HG03469 (cell line): ENCODE data around the gene MAVS.
A peak's percentile ranks its signal among the peaks of the same experiment; 100 is the strongest.

Source experiments
- ATAC-seq: cut with Tn5 transposase; IDR thresholded peaks from one replicate; pipeline ENCODE4 v1.9.1; 2021; ENCODE audit warnings: mild to moderate bottlenecking, moderate library complexity, moderate number of reproducible peaks; ENCODE audit not compliant: unreplicated experiment

The MAVS gene

GRCh38 chr20:3846740-3847428 is at the start of gene MAVS:
TSS of gene MAVS (plus strand) at chr20:3846834. CDS start at chr20:3854625, 7,791 bp downstream.
- ATAC-seq: peak; percentile 75

- ATAC-seq: no peak
Measured at GRCh38 chr20:3797226-3797545, 49.4 kb upstream of the MAVS start.

- no peak for ATAC-seq
Measured at GRCh38 chr20:3797592-3798372, 48.9 kb upstream of the MAVS start.

- ATAC-seq: no peak
Measured at GRCh38 chr20:3798373-3798768, 48.3 kb upstream of the MAVS start.

- no peak for ATAC-seq
Measured at GRCh38 chr20:3798908-3799248, 47.8 kb upstream of the MAVS start.

- no peak for ATAC-seq
Measured at GRCh38 chr20:3800256-3800877, 46.3 kb upstream of the MAVS start.

GRCh38 chr20:3800878-3801260 is 45.8 kb upstream of the MAVS start:
- no peak for ATAC-seq

GRCh38 chr20:3801299-3801698 is 45.3 kb upstream of the MAVS start:
- no peak for ATAC-seq

- ATAC-seq: no peak
Measured at GRCh38 chr20:3801846-3802245, 44.8 kb upstream of the MAVS start.

- no peak for ATAC-seq
Measured at GRCh38 chr20:3802524-3803239, 44.0 kb upstream of the MAVS start.

- ATAC-seq: no peak
Measured at GRCh38 chr20:3803289-3803688, 43.3 kb upstream of the MAVS start.

- ATAC-seq: no peak
Measured at GRCh38 chr20:3803854-3804253, 42.8 kb upstream of the MAVS start.

GRCh38 chr20:3804254-3804751 is 42.3 kb upstream of the MAVS start:
- no peak for ATAC-seq

GRCh38 chr20:3804781-3805180 is 41.9 kb upstream of the MAVS start:
- ATAC-seq: no peak

GRCh38 chr20:3808544-3808943 is 38.1 kb upstream of the MAVS start:
- no peak for ATAC-seq

GRCh38 chr20:3811467-3812258 is 35.0 kb upstream of the MAVS start:
- ATAC-seq: no peak

- no peak for ATAC-seq
Measured at GRCh38 chr20:3812259-3812681, 34.4 kb upstream of the MAVS start.

GRCh38 chr20:3812975-3813847 is 33.4 kb upstream of the MAVS start:
- ATAC-seq: no peak

GRCh38 chr20:3813848-3814581 is 32.6 kb upstream of the MAVS start:
- ATAC-seq: no peak
